ENCODE measurements around the gene MKX. TPM values are rescaled to one million over a fixed set of nuclear protein-coding genes. Genes with fewer than 3 reads are reported as not detected.

MKX gene
- total RNA-seq, 6 donors from 2014 or later = 0.30 to 4.1 (median 1.2) TPM; not detected in 1

DNA sequence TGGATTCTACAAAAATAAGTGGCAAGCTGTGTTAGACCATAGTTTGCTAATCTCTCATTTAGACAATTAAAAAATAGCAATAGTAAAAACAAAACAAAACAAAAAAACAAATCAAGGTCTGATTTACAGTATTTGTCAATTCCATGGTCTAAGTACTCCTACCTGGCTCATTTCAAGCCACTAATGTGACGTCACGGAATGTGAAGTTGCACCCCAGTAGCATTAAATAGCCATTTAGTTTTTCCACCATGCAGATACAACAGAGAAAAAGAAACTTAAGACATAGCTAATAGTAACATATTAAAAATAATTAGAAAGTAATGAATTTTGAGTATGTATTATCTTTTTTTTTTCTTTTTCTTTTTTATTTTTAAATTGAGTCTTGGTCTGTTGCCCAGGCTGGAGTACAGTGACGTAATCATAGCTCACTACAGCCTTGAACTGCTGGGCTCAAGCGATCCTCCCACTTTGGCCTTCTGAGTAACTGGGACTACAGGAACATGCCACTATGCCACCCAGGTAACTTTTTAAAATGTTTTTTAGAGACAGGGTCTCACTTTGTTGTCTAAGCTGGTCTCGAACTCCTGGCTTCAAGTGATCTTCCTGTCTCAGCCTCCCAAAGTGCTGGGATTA is 101.2 kb downstream of the MKX start:
- no peak overlapping the region for H3K4me3 ChIP-seq
- no peak overlapping the region for H3K27ac ChIP-seq
- ATAC-seq (ENCODE audit: low FRiP score in 2 of 2) = no peak
- DNase-seq = no peak
- H3K36me3 ChIP-seq = no peaks in the 10 kb centered on the region
- TF ChIP-seq POLR2A (IDR thresholded peaks at IDR 0.05) (no peak), EP300 (IDR thresholded peaks at IDR 0.05) (no peak), POLR2AphosphoS5 (IDR thresholded peaks at IDR 0.05) (no peak)
- TF ChIP-seq, protein P1, sequence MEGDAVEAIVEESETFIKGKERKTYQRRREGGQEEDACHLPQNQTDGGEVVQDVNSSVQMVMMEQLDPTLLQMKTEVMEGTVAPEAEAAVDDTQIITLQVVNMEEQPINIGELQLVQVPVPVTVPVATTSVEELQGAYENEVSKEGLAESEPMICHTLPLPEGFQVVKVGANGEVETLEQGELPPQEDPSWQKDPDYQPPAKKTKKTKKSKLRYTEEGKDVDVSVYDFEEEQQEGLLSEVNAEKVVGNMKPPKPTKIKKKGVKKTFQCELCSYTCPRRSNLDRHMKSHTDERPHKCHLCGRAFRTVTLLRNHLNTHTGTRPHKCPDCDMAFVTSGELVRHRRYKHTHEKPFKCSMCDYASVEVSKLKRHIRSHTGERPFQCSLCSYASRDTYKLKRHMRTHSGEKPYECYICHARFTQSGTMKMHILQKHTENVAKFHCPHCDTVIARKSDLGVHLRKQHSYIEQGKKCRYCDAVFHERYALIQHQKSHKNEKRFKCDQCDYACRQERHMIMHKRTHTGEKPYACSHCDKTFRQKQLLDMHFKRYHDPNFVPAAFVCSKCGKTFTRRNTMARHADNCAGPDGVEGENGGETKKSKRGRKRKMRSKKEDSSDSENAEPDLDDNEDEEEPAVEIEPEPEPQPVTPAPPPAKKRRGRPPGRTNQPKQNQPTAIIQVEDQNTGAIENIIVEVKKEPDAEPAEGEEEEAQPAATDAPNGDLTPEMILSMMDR (IDR thresholded peaks at IDR 0.05) = no peak
- H3K4me1 ChIP-seq = no peaks in the 10 kb centered on the region
- 81 to 84% methylated on average over 5 of the region's 5 CpGs for whole genome bisulfite sequencing, 2 donors
- H3K27me3 ChIP-seq = no peaks in the 10 kb centered on the region
- H3K9me3 ChIP-seq = peaks cover 0 to 5% (median 0%) of the 10 kb centered on the region in 4 donors

DNA sequence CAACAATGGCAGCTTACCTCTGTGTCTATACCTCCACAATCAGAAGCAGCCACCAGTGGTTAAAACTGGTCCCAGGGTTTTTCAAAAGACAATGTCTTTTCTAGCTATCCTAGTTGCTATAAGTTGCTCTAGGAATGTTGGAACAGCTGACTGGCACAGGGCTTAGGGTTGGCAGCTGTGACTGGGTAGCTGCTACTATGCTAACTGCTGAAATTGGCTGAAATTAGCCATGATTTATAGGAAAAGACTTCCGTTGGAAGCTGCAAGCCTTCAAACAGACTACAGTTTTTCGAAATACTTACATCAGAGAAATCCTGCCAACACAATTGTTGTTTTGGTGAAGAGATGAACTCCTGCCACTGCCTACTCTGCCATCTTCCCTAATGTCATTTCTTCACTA is 102.3 kb downstream of the MKX start:
- Histone ChIP-seq H3K4me3 (no peak overlapping the region), H3K9me3 (peaks cover 0 to 5% (median 0%) of the 10 kb centered on the region in 4 donors), H3K27ac (no peak overlapping the region), H3K27me3 (no peaks in the 10 kb centered on the region), H3K4me1 (no peaks in the 10 kb centered on the region), H3K36me3 (no peaks in the 10 kb centered on the region)
- DNase-seq (no peak), ATAC-seq (ENCODE audit: low FRiP score in 2 of 2) (no peak)
- no peak for TF ChIP-seq EP300 (IDR thresholded peaks at IDR 0.05)
- no peak for TF ChIP-seq POLR2A (IDR thresholded peaks at IDR 0.05)
- TF ChIP-seq, protein P1 (IDR thresholded peaks at IDR 0.05) = no peak
- 63 to 79% methylated on average over 2 of the region's 2 CpGs for WGBS, 2 donors

DNA sequence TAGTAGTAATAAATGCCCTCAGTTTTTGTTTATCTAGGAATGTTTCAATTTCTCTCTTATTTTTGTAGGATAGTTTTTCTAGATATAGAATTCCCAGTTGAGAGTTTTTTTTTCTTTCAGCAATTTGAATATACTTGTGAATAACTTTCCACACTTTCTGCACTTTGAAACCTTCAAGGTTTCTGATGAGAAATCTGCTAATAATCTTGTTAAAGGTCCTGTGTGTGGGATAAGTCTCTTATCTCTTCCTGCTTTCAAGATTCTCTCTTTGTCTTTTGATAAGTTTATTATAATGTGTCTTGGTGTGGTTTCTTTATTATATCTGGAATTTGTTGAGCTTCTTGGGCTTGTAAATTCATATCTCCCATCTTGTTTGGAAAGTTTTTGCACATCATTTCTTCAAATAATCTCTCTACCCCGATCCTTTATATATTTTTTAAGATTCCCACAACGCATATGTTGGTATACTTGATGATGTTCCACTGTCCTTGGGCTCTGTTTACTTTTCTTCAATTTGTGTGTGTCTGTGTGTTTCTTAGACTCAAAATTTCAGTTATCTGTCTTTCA is 103.5 kb downstream of the MKX start:
- no peak for DNase-seq
- H3K9me3 ChIP-seq = peaks cover 0 to 5% (median 0%) of the 10 kb centered on the region in 4 donors
- no peaks in the 10 kb centered on the region for H3K36me3 ChIP-seq
- no peak overlapping the region for H3K4me3 ChIP-seq
- no peak for ATAC-seq (ENCODE audit: low FRiP score in 2 of 2)
- TF ChIP-seq EP300 (IDR thresholded peaks at IDR 0.05) (no peak), POLR2A (IDR thresholded peaks at IDR 0.05) (no peak), POLR2AphosphoS5 (IDR thresholded peaks at IDR 0.05) (no peak)
- TF ChIP-seq, protein P1 (IDR thresholded peaks at IDR 0.05) = no peak
- 94 to 95% methylated on average over 2 of the region's 2 CpGs for WGBS, 2 donors
- H3K27me3 ChIP-seq = no peaks in the 10 kb centered on the region
- no peaks in the 10 kb centered on the region for H3K4me1 ChIP-seq
- H3K27ac ChIP-seq = no peak overlapping the region

DNA sequence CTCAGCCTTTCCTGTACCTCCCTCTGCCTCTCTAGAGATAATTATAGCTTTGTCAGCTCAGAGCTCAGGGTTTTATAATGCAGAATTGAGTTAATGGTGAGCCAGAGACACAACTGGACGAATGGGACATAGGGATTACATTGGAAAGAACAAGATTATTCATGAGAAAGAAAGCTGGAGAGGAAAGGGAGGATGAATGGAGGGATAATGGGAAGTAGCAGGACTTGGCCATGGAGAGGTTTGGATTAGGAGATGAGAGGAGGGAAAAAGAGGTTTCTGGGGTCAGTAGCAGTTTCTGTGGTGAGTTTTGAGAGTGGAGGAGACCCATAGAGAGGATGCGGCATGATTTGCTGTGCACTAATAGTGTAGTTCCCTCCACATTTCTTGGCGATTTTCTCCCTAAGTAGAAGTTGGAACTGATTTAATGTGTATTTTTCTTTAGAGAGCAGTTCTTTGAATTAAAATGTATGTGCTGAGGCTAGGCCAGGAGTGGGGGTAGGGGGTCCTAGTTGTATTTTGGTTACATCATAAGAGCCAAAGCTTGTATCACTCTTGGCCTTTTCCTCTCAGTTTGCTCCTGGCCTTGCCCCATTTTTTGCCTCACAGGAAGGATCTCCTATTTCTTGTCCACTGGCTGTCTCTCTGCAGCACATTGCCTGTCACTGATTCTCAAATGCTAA is 107.4 kb downstream of the MKX start:
- H3K9me3 ChIP-seq = peaks cover 0 to 5% (median 0%) of the 10 kb centered on the region in 4 donors
- no peak for DNase-seq
- no peak overlapping the region for H3K4me3 ChIP-seq
- no peaks in the 10 kb centered on the region for H3K36me3 ChIP-seq
- H3K27ac ChIP-seq = no peak overlapping the region
- H3K4me1 ChIP-seq = no peaks in the 10 kb centered on the region
- ATAC-seq (ENCODE audit: low FRiP score in 2 of 2) = no peak
- H3K27me3 ChIP-seq = no peaks in the 10 kb centered on the region
- WGBS, 2 donors = 70% methylated on average over 3 of the region's 3 CpGs
- TF ChIP-seq POLR2A (IDR thresholded peaks at IDR 0.05) = no peak
- no peak for TF ChIP-seq POLR2AphosphoS5 (IDR thresholded peaks at IDR 0.05)
- TF ChIP-seq EP300 (IDR thresholded peaks at IDR 0.05) = no peak
- TF ChIP-seq, protein P1 (IDR thresholded peaks at IDR 0.05) = no peak

All from upper lobe of left lung (tissue), 6 donors.